ENCODE results near the gene CTSD.

CTSD gene

GRCh38 chr11:1768141-1768469 lies 4.4 kb upstream of the CTSD start:
- DNase-seq = no peak

GRCh38 chr11:1767399-1768140 lies 3.8 kb upstream of the CTSD start:
- DNase-seq = no peak

- DNase-seq = no peak
These were observed 3.1 kb upstream of the CTSD start for GRCh38 chr11:1766719-1767398.

GRCh38 chr11:1765871-1766718 lies 2.4 kb upstream of the CTSD start:
- DNase-seq = no peak

- peak; percentile 40 for DNase-seq
These were observed 361 bp downstream of the CTSD start for GRCh38 chr11:1763336-1763795.

GRCh38 chr11:1762537-1763302 lies 1.0 kb downstream of the CTSD start:
- peak; percentile 41 for DNase-seq

GRCh38 chr11:1761857-1762536 lies 1.7 kb downstream of the CTSD start:
- no peak for DNase-seq

GRCh38 chr11:1761110-1761856 lies 2.4 kb downstream of the CTSD start:
- DNase-seq = no peak

GRCh38 chr11:1760351-1761109 lies 3.2 kb downstream of the CTSD start:
- DNase-seq = peak; percentile 61

GRCh38 chr11:1759851-1760220 lies 3.9 kb downstream of the CTSD start:
- DNase-seq = no peak

- DNase-seq = no peak
These were observed 4.4 kb downstream of the CTSD start for GRCh38 chr11:1759151-1759850.

GRCh38 chr11:1758611-1759150 lies 5.0 kb downstream of the CTSD start:
- DNase-seq = no peak

GRCh38 chr11:1757861-1758610 lies 5.7 kb downstream of the CTSD start:
- DNase-seq = peak; percentile 90

GRCh38 chr11:1756791-1757771 lies 6.6 kb downstream of the CTSD start:
- no peak for DNase-seq

- no peak for DNase-seq
These were observed 7.8 kb downstream of the CTSD start for GRCh38 chr11:1755692-1756561.

- no peak for DNase-seq
These were observed 8.4 kb downstream of the CTSD start for GRCh38 chr11:1755344-1755691.
